Upper lobe of left lung (tissue), 4 donors: ENCODE measurements around the gene RCBTB2.

ENCODE experiments used
- CTCF ChIP-seq, 6 experiments: fragments of 450-650 bp in 4 of 6; fragments of 200-600 bp in 2 of 6; sonication (generic) in 2 of 6; IDR thresholded peaks; one replicate each; pipeline ENCODE4 v1.5.1; 2016 to 2019; ENCODE audit warnings: antibody characterized with exemption in 6 of 6
- POLR2AphosphoS5 ChIP-seq, 2 donors: sonication (generic); formaldehyde crosslinking; IDR thresholded peaks; one replicate each; pipeline ENCODE4 v1.5.1; 2017; ENCODE audit warnings: antibody characterized with exemption in 2 of 2

GRCh38 chr13:48532256-48532505, 699 bp downstream of the RCBTB2 start:
- TF ChIP-seq POLR2AphosphoS5 (IDR thresholded peaks at IDR 0.05) (no peak), CTCF (IDR thresholded peaks at IDR 0.05) (no peak)
